ENCODE measurements around the gene TPR.

Gene TPR

GRCh38 chr1:186297439-186298045, 77.5 kb downstream of the TPR start:
- H3K4me3 ChIP-seq (ENCODE audit: control insufficient read depth, low read depth, low read length): no peak overlapping the region
- DNase-seq (ENCODE audit: low read depth): no peak
- TF ChIP-seq, protein P1, sequence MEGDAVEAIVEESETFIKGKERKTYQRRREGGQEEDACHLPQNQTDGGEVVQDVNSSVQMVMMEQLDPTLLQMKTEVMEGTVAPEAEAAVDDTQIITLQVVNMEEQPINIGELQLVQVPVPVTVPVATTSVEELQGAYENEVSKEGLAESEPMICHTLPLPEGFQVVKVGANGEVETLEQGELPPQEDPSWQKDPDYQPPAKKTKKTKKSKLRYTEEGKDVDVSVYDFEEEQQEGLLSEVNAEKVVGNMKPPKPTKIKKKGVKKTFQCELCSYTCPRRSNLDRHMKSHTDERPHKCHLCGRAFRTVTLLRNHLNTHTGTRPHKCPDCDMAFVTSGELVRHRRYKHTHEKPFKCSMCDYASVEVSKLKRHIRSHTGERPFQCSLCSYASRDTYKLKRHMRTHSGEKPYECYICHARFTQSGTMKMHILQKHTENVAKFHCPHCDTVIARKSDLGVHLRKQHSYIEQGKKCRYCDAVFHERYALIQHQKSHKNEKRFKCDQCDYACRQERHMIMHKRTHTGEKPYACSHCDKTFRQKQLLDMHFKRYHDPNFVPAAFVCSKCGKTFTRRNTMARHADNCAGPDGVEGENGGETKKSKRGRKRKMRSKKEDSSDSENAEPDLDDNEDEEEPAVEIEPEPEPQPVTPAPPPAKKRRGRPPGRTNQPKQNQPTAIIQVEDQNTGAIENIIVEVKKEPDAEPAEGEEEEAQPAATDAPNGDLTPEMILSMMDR (conservative IDR thresholded peaks at IDR 0.05; ENCODE audit: control insufficient read depth, insufficient read depth, low read depth, low read length): peak; percentile 6

- H3K4me3 ChIP-seq (ENCODE audit: control insufficient read depth, low read depth, low read length): no peak within 1 kb of the TSS
- TF ChIP-seq, protein P1 (conservative IDR thresholded peaks at IDR 0.05; ENCODE audit: control insufficient read depth, insufficient read depth, low read depth, low read length): no peak
- peak; percentile 90 for DNase-seq (ENCODE audit: low read depth)
These were observed 79.1 kb downstream of the TPR start, which contains the start of gene PRG4 for GRCh38 chr1:186295980-186296379. TSS of gene PRG4 (plus strand) at chr1:186296279.

- H3K4me3 ChIP-seq (ENCODE audit: control insufficient read depth, low read depth, low read length): no peak overlapping the region
- TF ChIP-seq, protein P1 (conservative IDR thresholded peaks at IDR 0.05; ENCODE audit: control insufficient read depth, insufficient read depth, low read depth, low read length): no peak
- no peak for DNase-seq (ENCODE audit: low read depth)
These were observed 82.2 kb downstream of the TPR start for GRCh38 chr1:186292875-186293274.

DNA sequence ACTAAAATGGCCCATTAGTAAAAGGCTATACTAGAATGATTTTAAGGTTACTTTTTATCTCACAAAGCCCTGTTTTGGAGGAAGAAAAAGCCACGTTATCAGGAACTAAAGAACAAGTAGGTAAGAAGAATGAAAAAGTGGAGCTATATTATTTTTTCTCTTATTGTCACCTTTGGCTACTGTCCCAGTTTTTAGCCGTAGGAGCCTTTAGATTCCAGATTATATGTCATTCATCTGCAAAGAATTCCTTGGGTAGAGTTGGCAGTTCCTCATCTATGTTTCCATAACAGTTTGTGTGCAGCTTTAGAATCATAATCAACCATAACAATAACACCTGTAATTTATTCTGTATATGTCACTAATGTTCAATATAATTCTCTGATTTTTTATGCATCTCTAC, 83.8 kb downstream of the TPR start:
- DNase-seq (ENCODE audit: low read depth): no peak
- TF ChIP-seq, protein P1 (conservative IDR thresholded peaks at IDR 0.05; ENCODE audit: control insufficient read depth, insufficient read depth, low read depth, low read length): no peak
- no peak overlapping the region for H3K4me3 ChIP-seq (ENCODE audit: control insufficient read depth, low read depth, low read length)

GRCh38 chr1:186289943-186290545, 85.0 kb downstream of the TPR start:
- TF ChIP-seq, protein P1 (conservative IDR thresholded peaks at IDR 0.05; ENCODE audit: control insufficient read depth, insufficient read depth, low read depth, low read length): no peak
- H3K4me3 ChIP-seq (ENCODE audit: control insufficient read depth, low read depth, low read length): no peak overlapping the region
- DNase-seq (ENCODE audit: low read depth): peak; percentile 51

DNA sequence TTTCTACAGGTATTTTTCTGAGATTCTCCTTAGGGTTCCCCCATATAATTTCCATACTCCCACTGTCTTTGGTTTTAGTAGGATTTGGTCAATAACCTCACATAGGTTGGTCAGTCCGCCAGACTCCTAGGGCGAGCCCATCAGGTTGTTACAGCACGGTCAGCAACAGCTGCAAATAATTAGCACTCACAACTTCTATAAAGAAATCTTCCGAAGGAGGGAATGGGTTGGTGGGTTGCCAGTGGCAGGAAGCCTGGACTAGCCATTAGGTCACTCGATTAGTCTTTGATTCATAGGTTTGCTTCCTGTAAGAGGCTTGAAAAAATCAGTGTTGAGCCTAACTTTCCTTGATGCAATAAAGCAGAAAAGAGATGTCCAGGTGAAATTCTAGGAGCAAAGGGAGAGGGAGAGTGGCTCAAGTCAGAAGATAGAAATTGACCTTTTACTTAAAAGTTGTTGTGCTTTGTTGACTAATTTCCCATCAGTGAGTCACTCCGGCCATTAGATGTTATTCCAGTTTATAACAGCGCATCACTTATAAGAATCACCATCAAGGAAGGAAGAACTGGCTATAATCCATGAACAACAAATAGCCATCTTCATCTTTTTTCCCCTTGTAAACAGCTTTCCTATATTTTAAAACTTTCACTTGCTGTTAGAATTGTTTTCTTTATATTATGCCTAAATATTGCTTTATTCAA, 88.3 kb downstream of the TPR start:
- peak; percentile 93 for DNase-seq (ENCODE audit: low read depth)
- TF ChIP-seq, protein P1 (conservative IDR thresholded peaks at IDR 0.05; ENCODE audit: control insufficient read depth, insufficient read depth, low read depth, low read length): no peak
- H3K4me3 ChIP-seq (ENCODE audit: control insufficient read depth, low read depth, low read length): no peak overlapping the region

Measured in fibroblast of mammary gland (primary cell).